GM23248 (cell line): Measurements from ENCODE around the gene ANKRD52. TPM values are rescaled to one million over a fixed set of nuclear protein-coding genes. Genes with fewer than 3 reads are reported as not detected.
A peak's percentile ranks its signal among the peaks of the same experiment; 100 is the strongest.

Source experiments
- DNase-seq: peaks from one replicate; pipeline ENCODE4 v3.0.0-alpha.2; 2015
- H2AFZ ChIP-seq: fragments of 200-600 bp; sonication (generic); 2 replicates; pipeline ENCODE4 v1.6.1; 2016; ENCODE audit warnings: antibody characterized with exemption
- H3F3A ChIP-seq: fragments of 200-600 bp; sonication (generic); 2 replicates; pipeline ENCODE4 v1.6.1; 2016; ENCODE audit warnings: mild to moderate bottlenecking, antibody characterized with exemption, mixed run types; ENCODE audit not compliant: insufficient read depth
- H3K27ac ChIP-seq: fragments of 200-600 bp; sonication (generic); 2 replicates; pipeline ENCODE4 v1.5.1; 2016; ENCODE audit warnings: mild to moderate bottlenecking
- H3K27me3 ChIP-seq: fragments of 200-600 bp; sonication (generic); replicated peaks from 2 replicates; pipeline ENCODE4 v1.6.1; 2016; ENCODE audit warnings: mild to moderate bottlenecking; ENCODE audit not compliant: insufficient read depth
- H3K36me3 ChIP-seq: fragments of 200-600 bp; sonication (generic); 2 replicates; pipeline ENCODE4 v1.6.1; 2016; ENCODE audit warnings: low read depth, mild to moderate bottlenecking
- H3K4me1 ChIP-seq: fragments of 200-600 bp; sonication (generic); 2 replicates; pipeline ENCODE4 v1.6.1; 2016; ENCODE audit warnings: mild to moderate bottlenecking; ENCODE audit not compliant: insufficient read depth
- H3K4me2 ChIP-seq: fragments of 200-600 bp; sonication (generic); one replicate; pipeline ENCODE4 v1.6.1; 2016; ENCODE audit warnings: mild to moderate bottlenecking; ENCODE audit not compliant: unreplicated experiment
- H3K4me3 ChIP-seq: fragments of 200-600 bp; sonication (generic); 2 replicates; pipeline ENCODE4 v1.5.1; 2016; ENCODE audit warnings: mild to moderate bottlenecking
- H3K79me2 ChIP-seq: fragments of 200-600 bp; sonication (generic); 2 replicates; pipeline ENCODE4 v1.6.1; 2016; ENCODE audit warnings: mild to moderate bottlenecking; ENCODE audit not compliant: insufficient read depth
- H3K9ac ChIP-seq: fragments of 200-600 bp; sonication (generic); 2 replicates; pipeline ENCODE4 v1.6.1; 2016; ENCODE audit warnings: mild to moderate bottlenecking
- H3K9me2 ChIP-seq: fragments of 200-600 bp; sonication (generic); 2 replicates; pipeline ENCODE4 v1.6.1; 2016; ENCODE audit warnings: mixed run types, mild to moderate bottlenecking, moderate library complexity; ENCODE audit not compliant: insufficient read depth
- H3K9me3 ChIP-seq: fragments of 200-600 bp; sonication (generic); one replicate; pipeline ENCODE4 v1.6.1; 2017; ENCODE audit warnings: low read depth
- H4K20me1 ChIP-seq: fragments of 200-600 bp; sonication (generic); 2 replicates; pipeline ENCODE4 v1.6.0; 2016; ENCODE audit not compliant: insufficient read depth
- EZH2 ChIP-seq: fragments of 200-600 bp; sonication (generic); IDR thresholded peaks from 2 replicates; pipeline ENCODE4 v1.6.1; 2018; ENCODE audit warnings: antibody characterized with exemption, mild to moderate bottlenecking; ENCODE audit not compliant: insufficient read depth, poor library complexity, severe bottlenecking
- EZH2phosphoT487 ChIP-seq: fragments of 200-600 bp; sonication (generic); IDR thresholded peaks from 2 replicates; pipeline ENCODE4 v1.6.1; 2018; ENCODE audit warnings: antibody characterized with exemption, moderate library complexity, mild to moderate bottlenecking, low read depth; ENCODE audit not compliant: insufficient read depth
- WGBS, 2 experiments: methylation state at CpG; one replicate each; pipeline ENCODE4 v1.1.6; 2015 to 2017; ENCODE audit warnings: low lambda C conversion rate in 2 of 2, low coverage in 1 of 2; ENCODE audit errors: missing lambda C conversion rate in 2 of 2; 5-methylcytosine and 5-hydroxymethylcytosine counted together
- in situ Hi-C: fragments of 300-500 bp; cut with MboI; formaldehyde crosslinking; loops from 2 replicates; pipeline ENCODE4 v1.15.0; 2020
- polyA plus RNA-seq: library from polyadenylated mRNA; unstranded; fragments of >200 nt; fragmentation: Nextera tagmentation; extraction: Ambion mirVana; gene quantifications from 2 replicates; pipeline ENCODE4 v1.2.1, GENCODE V29; 2016
- total RNA-seq: library from RNA; depleted of rRNA; stranded (reverse); fragments of >200 nt; shearing (Covaris generic); gene quantifications from 2 replicates; pipeline ENCODE4 v1.2.3, GENCODE V29; 2014

The ANKRD52 gene
- total and polyA plus RNA-seq, 2 experiments from 2014 or later, result 24.5 to 61.7 TPM

DNA sequence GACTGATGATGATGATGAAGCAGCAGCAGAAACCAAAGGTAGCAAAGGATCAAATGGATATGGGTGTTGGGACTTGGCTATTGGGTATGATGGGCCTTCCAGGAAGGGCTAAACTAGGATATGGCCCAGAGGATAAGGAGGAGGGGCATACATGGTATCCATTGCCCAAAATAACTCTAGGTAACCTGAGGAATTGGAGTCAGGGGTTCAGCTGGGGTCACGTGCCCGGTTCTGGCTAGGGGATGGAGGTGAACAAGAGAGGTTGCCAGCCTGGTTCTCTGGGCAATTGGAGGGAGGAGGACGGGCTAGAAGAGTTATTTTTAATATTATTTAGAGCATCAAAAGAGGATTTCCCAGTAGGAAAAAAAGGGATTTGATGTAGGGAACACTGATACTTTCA, 2.7 kb upstream of the ANKRD52 start:
- H3K9me3 ChIP-seq, result no peaks in the 10 kb centered on the region
- H3K9me2 ChIP-seq, result no peaks in the 10 kb centered on the region
- 0 out of 2 replicates have a peak overlapping the region, but pooled peaks have one; percentile 19 for H2AFZ ChIP-seq
- H3K9ac ChIP-seq, result no peak overlapping the region
- 87 to 88% methylated on average over 3 of the region's 3 CpGs for WGBS, 2 experiments
- in situ Hi-C loops, result no loop called here
- H3K4me2 ChIP-seq, result peak overlapping the region; percentile 54
- TF ChIP-seq EZH2phosphoT487 (no peak), EZH2 (no peak)
- H3K79me2 ChIP-seq, result peaks cover 20% of the 10 kb centered on the region
- peak overlapping the region; percentile 70; the same call in 1 of the 2 replicates for H3K27ac ChIP-seq
- H3K36me3 ChIP-seq, result no peaks in the 10 kb centered on the region
- no peak for DNase-seq
- no peak overlapping the region for H3K4me3 ChIP-seq
- H4K20me1 ChIP-seq, result no peaks in the 10 kb centered on the region
- H3K4me1 ChIP-seq, result peaks cover 29% of the 10 kb centered on the region
- peaks cover 36% of the 10 kb centered on the region for H3F3A ChIP-seq
- H3K27me3 ChIP-seq, result no peaks in the 10 kb centered on the region

DNA sequence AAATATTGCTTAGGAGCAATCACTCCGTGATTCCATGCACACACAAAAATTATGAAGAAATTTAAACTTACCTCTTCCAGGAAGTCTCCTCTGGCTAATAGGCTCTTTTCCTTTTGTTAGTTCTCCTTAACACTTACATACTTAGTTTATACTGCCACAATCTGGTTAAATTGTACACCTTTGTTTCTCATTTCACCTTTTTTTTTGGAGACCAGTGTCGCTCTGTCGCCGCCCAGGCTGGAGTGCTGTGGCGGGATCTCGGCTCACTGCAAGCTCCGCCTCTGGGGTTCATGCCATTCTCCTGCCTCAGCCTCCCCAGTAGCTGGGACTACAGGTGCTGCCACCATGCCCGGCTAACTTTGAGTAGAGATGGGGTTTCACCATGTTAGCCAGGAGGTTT, 2.2 kb upstream of the ANKRD52 start:
- H2AFZ ChIP-seq, result no peak overlapping the region
- H3K9me3 ChIP-seq, result no peaks in the 10 kb centered on the region
- H3K4me2 ChIP-seq, result no peak overlapping the region
- H3K9me2 ChIP-seq, result no peaks in the 10 kb centered on the region
- H3K27me3 ChIP-seq, result no peaks in the 10 kb centered on the region
- in situ Hi-C loops, result no loop called here
- no peak overlapping the region for H3K9ac ChIP-seq
- peaks cover 35% of the 10 kb centered on the region for H3K4me1 ChIP-seq
- peaks cover 36% of the 10 kb centered on the region for H3F3A ChIP-seq
- 93 to 97% methylated on average over 8 of the region's 8 CpGs for WGBS, 2 experiments
- no peaks in the 10 kb centered on the region for H4K20me1 ChIP-seq
- TF ChIP-seq EZH2, result no peak
- TF ChIP-seq EZH2phosphoT487, result no peak
- peaks cover 5% of the 10 kb centered on the region; the same call in 1 of the 2 replicates for H3K36me3 ChIP-seq
- peaks cover 25% of the 10 kb centered on the region for H3K79me2 ChIP-seq
- no peak overlapping the region for H3K4me3 ChIP-seq
- no peak overlapping the region for H3K27ac ChIP-seq
- DNase-seq, result no peak

DNA sequence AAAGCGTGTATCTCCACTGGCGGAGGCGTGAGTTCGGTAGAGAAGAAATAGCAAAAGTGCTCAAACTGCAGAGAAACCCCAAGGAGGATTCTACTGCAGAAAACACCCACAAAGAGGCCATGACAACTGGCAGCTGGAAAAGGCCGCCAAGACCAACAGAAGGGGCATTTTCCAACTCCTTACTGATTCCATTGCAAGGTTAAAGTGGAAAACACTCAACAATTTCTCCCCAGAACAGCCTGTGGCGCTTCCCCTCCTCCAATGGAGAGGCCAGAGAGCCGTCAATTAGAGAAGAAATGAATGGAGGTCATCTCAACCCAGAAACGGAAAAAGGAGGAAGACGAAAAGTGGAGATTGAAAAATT, 618 bp upstream of the ANKRD52 start:
- no peaks in the 10 kb centered on the region for H3K9me2 ChIP-seq
- in situ Hi-C loops, result no loop called here
- DNase-seq, result no peak
- peaks cover 41% of the 10 kb centered on the region for H3F3A ChIP-seq
- peaks cover 20% of the 10 kb centered on the region for H3K36me3 ChIP-seq
- H3K27ac ChIP-seq, result peak overlapping the region; percentile 70
- H4K20me1 ChIP-seq, result no peaks in the 10 kb centered on the region
- H3K9ac ChIP-seq, result peak overlapping the region; percentile 81
- H3K4me2 ChIP-seq, result peak overlapping the region; percentile 81
- no peak for TF ChIP-seq EZH2
- no peak for TF ChIP-seq EZH2phosphoT487
- no peaks in the 10 kb centered on the region for H3K9me3 ChIP-seq
- H3K27me3 ChIP-seq, result no peaks in the 10 kb centered on the region
- H2AFZ ChIP-seq, result peak overlapping the region; percentile 91
- peaks cover 35% of the 10 kb centered on the region for H3K4me1 ChIP-seq
- peaks cover 41% of the 10 kb centered on the region for H3K79me2 ChIP-seq
- H3K4me3 ChIP-seq, result peak overlapping the region; percentile 96
- WGBS, 2 experiments, result 3 to 4% methylated on average over 9 of the region's 9 CpGs

DNA sequence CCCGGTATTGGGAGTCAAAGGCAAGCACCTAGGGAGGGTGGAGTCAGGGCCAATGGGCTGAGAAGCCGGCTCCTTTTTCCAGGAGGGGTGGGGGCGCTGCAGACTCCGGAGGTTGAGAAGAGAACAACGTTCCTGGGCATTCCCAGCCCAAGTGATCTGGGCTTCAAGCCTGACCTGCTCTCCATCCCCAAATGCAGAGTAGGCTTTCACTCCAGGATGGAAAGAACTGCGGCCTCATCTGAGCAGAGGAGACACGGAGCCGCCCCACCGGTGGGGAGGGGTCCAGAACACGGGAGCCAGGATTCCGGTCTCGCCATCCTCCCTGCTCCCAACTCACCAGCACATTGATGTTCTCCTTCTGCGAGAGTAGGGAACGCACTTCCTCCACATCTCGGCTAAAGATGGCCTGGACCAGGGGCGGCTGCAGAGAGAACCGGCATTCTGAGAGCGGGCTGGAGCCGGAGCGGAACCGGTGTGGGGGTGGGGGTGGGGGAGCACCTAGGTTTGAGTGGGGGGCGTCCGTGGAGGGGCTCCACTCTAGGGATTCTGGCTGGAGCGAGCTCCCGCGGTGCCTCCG, 605 bp downstream of the ANKRD52 start:
- Histone ChIP-seq H3K4me2 (peak overlapping the region; percentile 97), H3K79me2 (peaks cover 53% of the 10 kb centered on the region), H3K9me2 (no peaks in the 10 kb centered on the region), H4K20me1 (no peaks in the 10 kb centered on the region), H3K9me3 (no peaks in the 10 kb centered on the region), H3K4me1 (peaks cover 35% of the 10 kb centered on the region), H2AFZ (peak overlapping the region; percentile 91; the same call in 1 of the 2 replicates), H3K4me3 (peak overlapping the region; percentile 96), H3K27me3 (no peaks in the 10 kb centered on the region), H3F3A (peaks cover 46% of the 10 kb centered on the region), H3K36me3 (peaks cover 33% of the 10 kb centered on the region), H3K27ac (peak overlapping the region; percentile 70), H3K9ac (peak overlapping the region; percentile 81)
- TF ChIP-seq EZH2phosphoT487, result no peak
- no peak for TF ChIP-seq EZH2
- DNase-seq, result peak; percentile 59
- in situ Hi-C loops, result no loop called here
- WGBS, 2 experiments, result 0 to 2% methylated on average over 21 to 27 of the region's 27 CpGs
